GM21390 (cell line): ENCODE data around the gene STPG1.

Source experiments
- ATAC-seq: cut with Tn5 transposase; IDR thresholded peaks from one replicate; pipeline ENCODE4 v1.9.1; 2021; ENCODE audit not compliant: unreplicated experiment

The STPG1 gene

DNA sequence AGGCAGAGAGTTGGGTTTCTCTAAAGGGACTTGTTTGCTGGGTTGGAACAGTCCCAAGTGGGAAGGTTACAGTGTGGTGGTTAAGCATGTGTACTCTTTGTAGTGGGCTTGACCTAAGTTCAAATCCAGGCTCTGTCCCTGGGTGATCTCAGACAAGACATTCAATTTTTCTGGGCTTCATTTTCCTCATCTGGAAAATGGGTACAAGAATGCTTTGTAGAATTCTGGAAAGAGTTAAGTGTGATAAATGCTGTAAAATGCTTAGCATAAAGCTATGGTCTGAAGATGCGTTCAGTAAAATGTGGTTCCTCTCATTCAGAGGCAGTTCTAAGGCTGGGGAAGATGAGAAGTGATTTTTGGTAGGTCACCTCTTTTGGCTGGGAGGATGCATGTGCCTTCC is 93.6 kb downstream of the STPG1 start:
- no peak for ATAC-seq

DNA sequence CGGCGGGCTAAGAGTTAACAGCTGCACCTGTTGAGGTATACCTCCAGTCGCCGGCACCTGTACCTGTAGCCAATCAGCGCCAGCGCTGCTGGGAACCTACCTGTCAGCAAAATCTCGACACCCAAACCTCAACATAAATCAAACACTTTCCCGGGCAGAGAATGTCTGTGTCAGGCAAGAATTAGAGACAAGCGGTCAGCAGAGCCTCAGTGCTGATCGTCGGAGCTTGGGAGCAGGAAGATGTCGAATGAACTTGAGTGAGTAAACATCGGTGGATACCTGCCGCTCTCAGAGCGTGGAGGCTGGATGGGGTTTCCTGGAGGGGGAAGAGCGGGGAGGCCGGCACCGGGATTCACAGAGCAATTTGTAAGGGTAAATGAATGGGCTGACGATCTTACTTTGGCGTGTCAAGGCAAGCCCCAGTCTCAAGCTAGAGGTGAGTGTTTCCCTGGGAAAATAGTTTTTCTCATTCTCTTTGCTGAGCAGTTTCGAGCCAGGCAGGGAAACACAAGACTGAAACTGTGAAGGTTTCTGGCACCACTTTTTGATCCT is 94.2 kb downstream of the STPG1 start, which contains the start of gene GRHL3:
GRHL3 (plus strand) TSS at position 46 of the 552 bp plus-strand sequence; CDS start at position 241, 195 bp downstream.
- ATAC-seq = no peak

- ATAC-seq = no peak
These were observed 94.8 kb downstream of the STPG1 start for GRCh38 chr1:24318615-24319311.

- no peak for ATAC-seq
These were observed 95.5 kb downstream of the STPG1 start for GRCh38 chr1:24317956-24318614.

GRCh38 chr1:24317081-24317480 is 96.5 kb downstream of the STPG1 start:
- ATAC-seq = no peak

DNA sequence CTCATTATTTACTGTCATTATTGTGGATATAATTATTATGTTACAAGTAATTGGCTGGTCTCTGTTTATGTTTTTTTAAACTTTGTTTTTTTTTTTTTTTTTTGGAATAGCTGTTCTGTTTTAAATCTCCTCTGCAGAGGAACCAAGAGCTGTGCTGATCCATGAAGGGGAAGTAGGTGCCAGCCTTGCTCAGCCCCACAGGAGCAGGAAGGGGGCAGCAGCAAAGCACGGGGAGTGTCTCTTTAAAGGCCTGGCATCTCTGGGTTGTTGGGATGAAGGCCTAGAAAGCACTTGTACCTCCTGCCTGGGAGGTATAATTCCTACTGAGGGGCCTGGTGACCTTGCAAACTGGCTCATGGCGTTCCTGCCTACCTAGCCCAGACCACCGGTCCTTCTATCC is 96.9 kb downstream of the STPG1 start:
- no peak for ATAC-seq

- ATAC-seq = no peak
These were observed 98.2 kb downstream of the STPG1 start for GRCh38 chr1:24315391-24315790.

DNA sequence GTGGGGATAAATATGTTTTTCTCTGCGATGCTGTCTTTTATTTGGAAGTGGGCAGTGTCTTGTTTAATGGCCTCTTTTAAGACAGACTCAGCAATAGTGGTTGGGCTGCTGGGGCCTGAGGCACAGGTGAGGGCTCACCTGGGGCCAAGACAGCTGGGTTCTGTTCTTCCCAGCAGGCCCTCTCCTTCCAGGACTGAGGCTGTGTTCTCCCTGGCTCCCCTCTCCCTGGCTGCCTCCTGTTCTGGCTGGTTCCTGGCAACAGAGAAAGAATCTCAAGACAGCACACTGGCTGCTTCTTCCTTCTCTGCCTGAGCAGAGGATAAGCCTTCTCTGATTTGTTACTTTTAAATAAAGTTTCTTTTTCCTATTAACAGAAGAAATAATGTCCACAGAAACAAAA is 101.8 kb downstream of the STPG1 start:
- no peak for ATAC-seq

DNA sequence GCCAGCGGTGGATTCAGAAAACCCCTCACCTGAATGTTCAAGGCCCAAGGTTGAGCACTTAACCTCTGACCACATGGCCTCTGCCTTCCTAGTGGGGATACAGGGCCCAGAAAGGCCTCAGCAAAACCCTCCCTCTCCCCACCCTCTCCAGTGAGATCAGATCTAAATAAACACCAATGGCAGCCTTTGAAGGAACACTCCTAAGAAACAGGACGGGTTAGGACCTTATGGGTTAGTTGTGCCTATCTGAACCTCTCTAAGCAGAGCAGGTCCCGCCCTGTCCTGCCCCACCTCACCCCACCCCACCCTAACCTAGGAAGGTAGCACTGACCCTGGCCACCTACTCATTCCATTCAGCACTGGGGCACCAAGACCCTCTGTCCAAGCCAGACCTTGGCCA is 102.3 kb downstream of the STPG1 start:
- no peak for ATAC-seq

DNA sequence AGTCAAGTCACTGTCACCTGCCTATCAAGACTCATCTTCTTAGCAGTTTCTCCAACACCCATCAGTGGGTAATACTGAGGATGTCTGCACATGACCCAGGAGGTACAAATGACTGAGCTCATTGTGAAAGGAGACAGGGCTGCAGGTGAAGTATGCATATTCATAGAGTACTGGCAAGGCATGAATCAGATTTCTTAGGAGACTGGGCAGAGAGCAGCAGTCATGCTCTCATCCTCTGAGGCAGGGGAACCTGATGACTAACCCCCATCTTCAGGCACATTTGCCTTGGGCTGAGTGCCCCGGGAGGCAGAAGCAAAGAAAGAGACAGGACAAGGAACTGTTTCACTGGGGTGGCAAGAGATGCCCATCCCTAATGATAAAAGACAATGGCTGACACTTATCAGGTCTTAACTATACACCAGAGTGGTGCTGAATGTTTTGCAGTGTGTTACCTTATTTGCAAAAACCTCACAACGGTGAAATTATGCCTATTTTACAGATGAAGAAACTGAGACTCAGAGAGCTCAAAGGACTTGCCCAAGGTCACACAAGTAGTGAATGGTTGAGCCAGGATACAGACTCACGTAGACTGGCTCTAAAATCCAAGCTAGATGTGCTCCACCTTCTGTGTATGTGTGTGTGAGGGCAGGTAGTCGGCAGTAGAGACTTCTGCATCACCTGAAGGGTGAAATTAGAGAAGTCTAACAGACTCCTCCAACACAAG is 103.7 kb downstream of the STPG1 start:
- no peak for ATAC-seq

GRCh38 chr1:24308365-24309015 is 105.1 kb downstream of the STPG1 start:
- ATAC-seq = no peak
